H1 (cell line): ENCODE measurements around the gene REXO5. TPM values are rescaled to one million over a fixed set of nuclear protein-coding genes. Genes with fewer than 3 reads are reported as not detected.

Experiments
- CTCF ChIA-PET: fragments of 300-600 bp; sonication (Branson Sonifier 250); formaldehyde crosslinking; loops from one replicate; lab custom pipeline; 2021; ENCODE audit not compliant: partially characterized antibody; lab: Charles Lee
- POLR2A ChIA-PET: fragments of 300-600 bp; sonication (Branson Sonifier 250); formaldehyde crosslinking; loops from one replicate; lab custom pipeline; 2021; ENCODE audit warnings: inconsistent platforms; ENCODE audit not compliant: partially characterized antibody; lab: Charles Lee
- DNase-seq, 2 experiments: peaks; one replicate each; pipeline versions ENCODE4 v3.0.0 to v3.0.0-alpha.2; 2010 to 2022; ENCODE audit warnings: low spot score in 2 of 2, low read depth in 1 of 2, mixed read lengths in 1 of 2
- FAIRE-seq: peaks from 2 replicates; lab custom pipeline; 2011; peaks lifted over from hg19 to GRCh38; lab: Jason Lieb, UNC
- H2AFZ ChIP-seq: 2 replicates; pipeline ENCODE4 v1.8.1; 2012; ENCODE audit warnings: low read length, inconsistent platforms
- H2AK5ac ChIP-seq: 2 replicates; pipeline ENCODE4 v1.6.1; 2013; ENCODE audit warnings: low read depth, low read length
- H2BK120ac ChIP-seq: replicated peaks from 2 replicates; pipeline ENCODE3; 2013; ENCODE audit warnings: low read depth, low read length, inconsistent platforms
- H2BK12ac ChIP-seq: 2 replicates; pipeline ENCODE4 v1.6.1; 2013; ENCODE audit warnings: low read depth, low read length
- H2BK15ac ChIP-seq: 2 replicates; pipeline ENCODE4 v1.6.1; 2013; ENCODE audit warnings: low read length
- H2BK20ac ChIP-seq: 2 replicates; pipeline ENCODE4 v1.6.1; 2013; ENCODE audit warnings: low read length
- H2BK5ac ChIP-seq: 2 replicates; pipeline ENCODE4 v1.6.1; 2013; ENCODE audit warnings: low read depth, low read length
- H3K14ac ChIP-seq: 2 replicates; pipeline ENCODE4 v1.6.1; 2013; ENCODE audit warnings: inconsistent platforms; ENCODE audit not compliant: insufficient read length
- H3K18ac ChIP-seq: 2 replicates; pipeline ENCODE4 v1.6.1; 2013; ENCODE audit warnings: low read length; ENCODE audit errors: extremely low read depth
- H3K23ac ChIP-seq: 2 replicates; pipeline ENCODE4 v1.6.1; 2013; ENCODE audit warnings: inconsistent platforms; ENCODE audit not compliant: insufficient read length
- H3K23me2 ChIP-seq: 2 replicates; pipeline ENCODE4 v1.6.1; 2013; ENCODE audit warnings: low read depth, low read length
- H3K27ac ChIP-seq: 2 replicates; pipeline ENCODE4 v1.6.1; 2011; ENCODE audit warnings: low read depth, low read length, inconsistent platforms
- H3K27me3 ChIP-seq, 4 experiments: replicated peaks in 1 of 4; 1 replicate in 1 of 4; 2 replicates in 3 of 4; pipeline versions ENCODE4 v1.6.1 to v1.8.1; 2011 to 2013; ENCODE audit warnings: low read length in 3 of 4, mild to moderate bottlenecking in 3 of 4, inconsistent platforms in 2 of 4, mixed read lengths in 2 of 4, moderate library complexity in 1 of 4; ENCODE audit not compliant: control insufficient read depth in 3 of 4, insufficient read depth in 3 of 4; ENCODE audit errors: extremely low read depth in 1 of 4
- H3K36me3 ChIP-seq, 4 experiments: 2 replicates each; pipeline versions ENCODE4 v1.6.1 to v1.8.1; 2011 to 2013; ENCODE audit warnings: mild to moderate bottlenecking in 4 of 4, low read length in 3 of 4, moderate library complexity in 2 of 4, control low read depth in 1 of 4, inconsistent platforms in 1 of 4; ENCODE audit not compliant: insufficient read depth in 4 of 4, control insufficient read depth in 2 of 4
- H3K4ac ChIP-seq: replicated peaks from 2 replicates; pipeline ENCODE3; 2013; ENCODE audit warnings: low read length, low read depth, mixed read lengths, inconsistent platforms; ENCODE audit not compliant: insufficient read length
- H3K4me1 ChIP-seq, 4 experiments: replicated peaks in 1 of 4; 1 replicate in 1 of 4; 2 replicates in 3 of 4; pipeline versions ENCODE4 v1.6.1 to v1.8.1; 2011 to 2013; ENCODE audit warnings: low read length in 3 of 4, inconsistent platforms in 2 of 4, mixed read lengths in 1 of 4; ENCODE audit not compliant: insufficient read depth in 4 of 4, control insufficient read depth in 3 of 4
- H3K4me2 ChIP-seq, 2 experiments: 2 replicates each; pipeline versions ENCODE4 v1.6.1 to v1.8.1; 2011 to 2013; ENCODE audit warnings: low read depth in 2 of 2, low read length in 2 of 2, control low read depth in 1 of 2, inconsistent platforms in 1 of 2, mild to moderate bottlenecking in 1 of 2; ENCODE audit not compliant: insufficient read depth in 1 of 2
- H3K4me3 ChIP-seq, 4 experiments: fragments of 200-600, 300-600 bp in 1 of 4; sonication (generic), shearing (Covaris generic), sonication (Bioruptor Twin) in 1 of 4; 2 replicates each; pipeline versions ENCODE4 v1.5.1 to v1.8.1; 2011 to 2016; ENCODE audit warnings: low read length in 4 of 4, low read depth in 3 of 4, control low read depth in 2 of 4, inconsistent platforms in 2 of 4, mild to moderate bottlenecking in 2 of 4, mixed read lengths in 1 of 4, moderate library complexity in 1 of 4; ENCODE audit not compliant: insufficient read depth in 2 of 4; ENCODE audit errors: extremely low read depth in 1 of 4
- H3K56ac ChIP-seq: replicated peaks from 2 replicates; pipeline ENCODE3; 2013; ENCODE audit warnings: low read depth, mild to moderate bottlenecking, mixed read lengths, low read length, inconsistent platforms; ENCODE audit not compliant: insufficient read length
- H3K79me1 ChIP-seq: 2 replicates; pipeline ENCODE4 v1.6.1; 2013; ENCODE audit warnings: low read depth, low read length, control low read depth
- H3K79me2 ChIP-seq, 2 experiments: 2 replicates each; pipeline versions ENCODE4 v1.6.1 to v1.8.1; 2012 to 2013; ENCODE audit warnings: low read length in 2 of 2, mild to moderate bottlenecking in 2 of 2, inconsistent platforms in 1 of 2; ENCODE audit not compliant: insufficient read depth in 2 of 2, control insufficient read depth in 1 of 2
- H3K9ac ChIP-seq, 4 experiments: replicated peaks in 1 of 4; 1 replicate in 1 of 4; 2 replicates in 3 of 4; pipeline versions ENCODE4 v1.6.1 to v1.8.1; 2011 to 2013; ENCODE audit warnings: low read depth in 3 of 4, low read length in 3 of 4, control low read depth in 2 of 4, mild to moderate bottlenecking in 2 of 4, moderate library complexity in 2 of 4, inconsistent platforms in 1 of 4; ENCODE audit errors: extremely low read depth in 1 of 4
- H3K9me3 ChIP-seq, 2 experiments: 2 replicates each; pipeline versions ENCODE4 v1.6.1 to v1.8.1; 2012 to 2013; ENCODE audit warnings: mild to moderate bottlenecking in 2 of 2, moderate library complexity in 2 of 2, control low read depth in 1 of 2, inconsistent platforms in 1 of 2, low read depth in 1 of 2, low read length in 1 of 2, mixed read lengths in 1 of 2; ENCODE audit not compliant: insufficient read depth in 2 of 2
- H4K20me1 ChIP-seq, 2 experiments: replicated peaks in 1 of 2; 2 replicates each; pipeline versions ENCODE3 to v1.8.1; 2011 to 2013; ENCODE audit warnings: inconsistent platforms in 2 of 2, low read length in 2 of 2, mild to moderate bottlenecking in 1 of 2; ENCODE audit not compliant: insufficient read depth in 2 of 2, control insufficient read depth in 1 of 2
- H4K5ac ChIP-seq: 2 replicates; pipeline ENCODE4 v1.6.1; 2013; ENCODE audit warnings: low read length, low read depth, mixed read lengths, inconsistent platforms; ENCODE audit not compliant: insufficient read length
- H4K8ac ChIP-seq: 2 replicates; pipeline ENCODE4 v1.8.0; 2013; ENCODE audit warnings: mild to moderate bottlenecking, moderate library complexity, low read length, inconsistent platforms; ENCODE audit not compliant: insufficient read depth; ENCODE audit errors: extremely low read depth
- H4K91ac ChIP-seq: replicated peaks from 2 replicates; pipeline ENCODE3; 2013; ENCODE audit warnings: low read length, mixed read lengths, inconsistent platforms; ENCODE audit not compliant: insufficient read length
- CTBP2 ChIP-seq: IDR thresholded peaks from 2 replicates; pipeline ENCODE4 v1.7.0; 2011; ENCODE audit warnings: borderline replicate concordance, mild to moderate bottlenecking, moderate library complexity, mixed read lengths, low read length; ENCODE audit not compliant: insufficient read depth, insufficient read length
- MAFK ChIP-seq: IDR thresholded peaks from 2 replicates; pipeline ENCODE4 v1.6.1; 2012; ENCODE audit warnings: low read depth, mild to moderate bottlenecking, improper control_type of control experiment, low read length
- MAX ChIP-seq: IDR thresholded peaks from 2 replicates; pipeline ENCODE4 v1.6.1; 2012; ENCODE audit warnings: inconsistent platforms
- NANOG ChIP-seq: IDR thresholded peaks from 2 replicates; pipeline ENCODE4 v1.6.1; 2011; ENCODE audit warnings: low read length, low read depth, mild to moderate bottlenecking, inconsistent platforms; ENCODE audit not compliant: insufficient read depth, poor library complexity, severe bottlenecking
- RXRA ChIP-seq: IDR thresholded peaks from 2 replicates; pipeline ENCODE4 v1.6.1; 2011; ENCODE audit warnings: low read depth, mild to moderate bottlenecking, low read length, moderate library complexity; ENCODE audit not compliant: insufficient read depth
- SIRT6 ChIP-seq: IDR thresholded peaks from one replicate; pipeline ENCODE4 v1.7.1; 2012; ENCODE audit warnings: low read length, inconsistent platforms
- SRF ChIP-seq: IDR thresholded peaks from 2 replicates; pipeline ENCODE4 v1.6.1; 2011; ENCODE audit warnings: mild to moderate bottlenecking, low read depth, low read length, moderate library complexity
- WGBS, 2 experiments: shearing (Covaris generic) in 1 of 2; methylation state at CpG; one replicate each; pipeline versions ENCODE4 v1.1.6 to v1.1.7; 2013 to 2015; ENCODE audit warnings: low lambda C conversion rate in 2 of 2, mixed read lengths in 2 of 2, inconsistent platforms in 1 of 2, low coverage in 1 of 2, missing lambda C conversion rate in 1 of 2; ENCODE audit not compliant: insufficient replicate concordance in 2 of 2, insufficient coverage in 1 of 2, insufficient read length in 1 of 2; ENCODE audit errors: extremely low coverage in 1 of 2, missing lambda C conversion rate in 1 of 2; 5-methylcytosine and 5-hydroxymethylcytosine counted together
- polyA plus RNA-seq, 7 experiments: library from polyadenylated mRNA; depleted of rRNA in 3 of 7; stranded (reverse) in 5 of 7; unstranded in 2 of 7; fragments of >200 nt in 5 of 7; fragments of 200-250 nt in 2 of 7; gene quantifications; 1 replicate in 5 of 7; 2 replicates in 1 of 7; 4 replicates in 1 of 7; pipeline versions ENCODE4 v1.2.1 to v1.2.3, GENCODE V29; 2011 to 2013; ENCODE audit warnings: missing spikeins in 2 of 7, mixed read lengths in 2 of 7
- total RNA-seq: library from RNA; stranded (reverse); fragmentation: NEBNext Ultra II Directional; extraction: Animal tissue kit (Norgen Biotek cat#: 25700); gene quantifications from 2 replicates; pipeline ENCODE4 v1.2.1, GENCODE V29; 2021

The REXO5 gene
- total and polyA plus RNA-seq, 2 of the 8 experiments (the other 6 are each of a cell fraction or from before 2014, with no cell fraction given): 2.4 to 8.9 TPM

GRCh38 chr16:20871258-20871657, 64.9 kb downstream of the REXO5 start:
- Histone ChIP-seq H3K27ac (no peak overlapping the region), H4K20me1 (peaks cover 0 to 4% of the 10 kb centered on the region in 2 experiments), H3K23ac (no peak overlapping the region), H3K36me3 (no peaks in the 10 kb centered on the region), H4K91ac (no peak overlapping the region), H3K18ac (no peak overlapping the region), H3K79me2 (peaks cover 6 to 81% of the 10 kb centered on the region in 2 experiments; a peak in 3 of 4 replicates), H3K27me3 (no peaks in the 10 kb centered on the region), H3K4me3 (no peak overlapping the region), H3K14ac (no peak overlapping the region), H2AK5ac (no peak overlapping the region; the same call in 1 of the 2 replicates), H2BK20ac (no peak overlapping the region), H2BK5ac (no peak overlapping the region), H2BK120ac (no peak overlapping the region), H2AFZ (no peak overlapping the region), H3K4me2 (no peak overlapping the region), H3K9ac (no peak overlapping the region), H3K9me3 (no peaks in the 10 kb centered on the region), H4K5ac (no peak overlapping the region), H2BK12ac (no peak overlapping the region), H2BK15ac (no peak overlapping the region), H3K4me1 (peaks cover 0 to 1% (median 0%) of the 10 kb centered on the region in 4 experiments; a peak in 1 of 7 replicates), H3K79me1 (peaks cover 5% of the 10 kb centered on the region; the same call in 1 of the 2 replicates), H4K8ac (no peak overlapping the region), H3K56ac (no peak overlapping the region), H3K23me2 (no peaks in the 10 kb centered on the region), H3K4ac (no peak overlapping the region)
- ChIA-PET CTCF (interaction anchor here (1.2 kb wide), 1 partner anchor 21 kb away, joined by 4 read pairs; no protein-coding TSS in a partner anchor), POLR2A (interaction anchor here (1.2 kb wide), 1 partner anchor 20 kb away, joined by 4 read pairs; no protein-coding TSS in a partner anchor)
- no peak for DNase-seq
- WGBS, 2 experiments: 47% methylated on average over 2 of the region's 2 CpGs; no CpG with 5 or more reads in 1 of the 2 experiments
- no peak for FAIRE-seq
- TF ChIP-seq MAX: no peak
- TF ChIP-seq SIRT6: no peak
- TF ChIP-seq NANOG: no peak
- TF ChIP-seq CTBP2: no peak
- TF ChIP-seq SRF: no peak
- no peak for TF ChIP-seq RXRA
- no peak for TF ChIP-seq MAFK
